Measurements from ENCODE around the gene LYPLA2. TPM values are rescaled to one million over a fixed set of nuclear protein-coding genes. Genes with fewer than 3 reads are reported as not detected.
A peak's percentile ranks its signal among the peaks of the same experiment; 100 is the strongest.

LYPLA2 gene
- total and polyA plus RNA-seq, 4 donors, result 26.3 to 71.1 (median 43.2) TPM

DNA sequence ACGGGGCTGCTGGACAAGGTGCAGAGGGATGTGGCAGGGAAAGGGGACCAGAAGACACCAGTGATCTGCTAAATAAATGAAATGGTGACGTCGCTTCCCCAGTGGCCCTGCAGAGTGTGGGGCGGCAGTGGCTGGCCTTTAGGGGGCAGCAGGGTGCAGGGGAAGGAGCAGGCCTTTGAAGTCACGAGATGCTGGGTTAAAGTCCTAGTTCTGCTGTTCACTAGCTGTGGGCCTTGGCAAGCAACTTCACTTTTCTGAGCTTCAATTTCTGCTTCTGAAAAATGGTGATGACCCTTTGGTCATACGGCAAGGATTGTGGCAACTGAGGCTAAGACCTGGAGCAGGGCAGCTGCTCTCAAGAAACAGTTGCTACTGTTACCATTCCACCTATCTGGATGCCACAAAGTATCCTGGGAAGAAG is 18.8 kb downstream of the LYPLA2 start:
- WGBS, result 20% methylated on average over 6 of the region's 6 CpGs
- no peaks in the 10 kb centered on the region for H3K27me3 ChIP-seq (ENCODE audit: control insufficient read depth in 4 of 4, insufficient read depth in 4 of 4, low read length in 3 of 4)
- TF ChIP-seq ZBTB33 (IDR thresholded peaks at IDR 0.05), result no peak
- peak; percentile 48 to 59 for TF ChIP-seq JUND (IDR thresholded peaks at IDR 0.05)
- no peak for TF ChIP-seq EGR1 (IDR thresholded peaks at IDR 0.05; ENCODE audit: low read depth in 2 of 2)
- no peak for TF ChIP-seq ATF3 (IDR thresholded peaks at IDR 0.05)
- peak; percentile 34 for TF ChIP-seq REST (IDR thresholded peaks at IDR 0.05)
- no peak for TF ChIP-seq GABPA (IDR thresholded peaks at IDR 0.05 in 1 of 2, conservative IDR thresholded peaks at IDR 0.05 in 1 of 2)
- peak; percentile 62 to 84 for TF ChIP-seq RXRA (IDR thresholded peaks at IDR 0.05)
- peak; percentile 70 for TF ChIP-seq SP1 (IDR thresholded peaks at IDR 0.05)
- TF ChIP-seq YY1 (IDR thresholded peaks at IDR 0.05), result peak; percentile 52
- TF ChIP-seq FOXA1 (IDR thresholded peaks at IDR 0.05), result no peak
- TF ChIP-seq TAF1 (conservative IDR thresholded peaks at IDR 0.05), result no peak
- TF ChIP-seq RAD21 (IDR thresholded peaks at IDR 0.05), result peak; percentile 90 to 97
- TF ChIP-seq NR2F2 (IDR thresholded peaks at IDR 0.05), result peak; percentile 57
- TF ChIP-seq HNF4A (conservative IDR thresholded peaks at IDR 0.05), result peak; percentile 93 to 96
- TF ChIP-seq FOXA2 (IDR thresholded peaks at IDR 0.05), result peak; percentile 15
- peak; percentile 91 for TF ChIP-seq HNF4G (IDR thresholded peaks at IDR 0.05)
- TF ChIP-seq, protein P1, sequence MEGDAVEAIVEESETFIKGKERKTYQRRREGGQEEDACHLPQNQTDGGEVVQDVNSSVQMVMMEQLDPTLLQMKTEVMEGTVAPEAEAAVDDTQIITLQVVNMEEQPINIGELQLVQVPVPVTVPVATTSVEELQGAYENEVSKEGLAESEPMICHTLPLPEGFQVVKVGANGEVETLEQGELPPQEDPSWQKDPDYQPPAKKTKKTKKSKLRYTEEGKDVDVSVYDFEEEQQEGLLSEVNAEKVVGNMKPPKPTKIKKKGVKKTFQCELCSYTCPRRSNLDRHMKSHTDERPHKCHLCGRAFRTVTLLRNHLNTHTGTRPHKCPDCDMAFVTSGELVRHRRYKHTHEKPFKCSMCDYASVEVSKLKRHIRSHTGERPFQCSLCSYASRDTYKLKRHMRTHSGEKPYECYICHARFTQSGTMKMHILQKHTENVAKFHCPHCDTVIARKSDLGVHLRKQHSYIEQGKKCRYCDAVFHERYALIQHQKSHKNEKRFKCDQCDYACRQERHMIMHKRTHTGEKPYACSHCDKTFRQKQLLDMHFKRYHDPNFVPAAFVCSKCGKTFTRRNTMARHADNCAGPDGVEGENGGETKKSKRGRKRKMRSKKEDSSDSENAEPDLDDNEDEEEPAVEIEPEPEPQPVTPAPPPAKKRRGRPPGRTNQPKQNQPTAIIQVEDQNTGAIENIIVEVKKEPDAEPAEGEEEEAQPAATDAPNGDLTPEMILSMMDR (IDR thresholded peaks at IDR 0.05; ENCODE audit: low read depth, low read length, missing input control), result peak; percentile 93
- TF ChIP-seq, protein P2, sequence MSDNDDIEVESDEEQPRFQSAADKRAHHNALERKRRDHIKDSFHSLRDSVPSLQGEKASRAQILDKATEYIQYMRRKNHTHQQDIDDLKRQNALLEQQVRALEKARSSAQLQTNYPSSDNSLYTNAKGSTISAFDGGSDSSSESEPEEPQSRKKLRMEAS (IDR thresholded peaks at IDR 0.05), result no peak
- peaks cover 0 to 25% (median 20%) of the 10 kb centered on the region in 4 donors for H3K4me1 ChIP-seq (ENCODE audit: control insufficient read depth in 4 of 4, insufficient read depth in 4 of 4, low read length in 3 of 4)
- H3K9ac ChIP-seq (ENCODE audit: low read depth in 1 of 2, low read length in 2 of 2), result no peak overlapping the region
- DNase-seq (ENCODE audit: low spot score), result peak; percentile 88
- H3K4me3 ChIP-seq (ENCODE audit: low read depth in 1 of 3, low read length in 3 of 3), result no peak overlapping the region
- H3K36me3 ChIP-seq (ENCODE audit: control insufficient read depth in 4 of 4, insufficient read depth in 3 of 4, low read depth in 1 of 4, low read length in 3 of 4), result peaks cover 4 to 38% (median 25%) of the 10 kb centered on the region in 4 donors
- H3K27ac ChIP-seq (ENCODE audit: low read depth in 1 of 2, low read length in 2 of 2), result peak overlapping the region; percentile 10 to 66
- H3K9me3 ChIP-seq (ENCODE audit: control insufficient read depth in 4 of 4, low read length in 3 of 4), result no peaks in the 10 kb centered on the region

All from liver (tissue), 9 donors.